ENCODE measurements around the gene CEMIP. TPM values are rescaled to one million over a fixed set of nuclear protein-coding genes. Genes with fewer than 3 reads are reported as not detected.

CEMIP gene
- total RNA-seq, 1 donor from 2014 or later, result 5.3 TPM

DNA sequence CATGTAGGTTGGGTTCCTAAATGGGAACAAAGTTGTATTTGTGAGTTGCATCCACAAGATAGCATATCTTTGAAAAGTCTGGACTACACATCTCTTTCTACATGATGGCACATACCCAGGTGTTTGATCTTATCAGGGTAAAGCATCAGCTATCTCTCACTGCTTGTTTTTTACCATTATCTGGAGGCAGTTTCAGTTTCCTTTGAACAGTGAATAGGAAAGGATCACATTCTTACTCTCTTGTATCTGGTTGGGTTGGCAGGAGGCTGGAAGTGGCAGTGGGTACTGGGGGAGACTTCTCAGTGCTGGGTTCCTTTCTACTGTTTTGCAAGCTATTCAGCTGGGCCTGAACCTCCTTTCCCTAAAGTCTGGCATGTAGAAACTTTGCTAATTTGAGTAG, 4.1 kb downstream of the CEMIP start:
- Histone ChIP-seq H3K27me3 (ENCODE audit: control insufficient read depth, insufficient read depth, low read length) (no peaks in the 10 kb centered on the region), H3K36me3 (ENCODE audit: control insufficient read depth, insufficient read depth, low read length) (no peaks in the 10 kb centered on the region), H3K4me3 (ENCODE audit: low read depth, low read length) (no peak overlapping the region)
- no peak for FAIRE-seq
- no peak for DNase-seq (ENCODE audit: low read depth)
- TF ChIP-seq, protein P1, sequence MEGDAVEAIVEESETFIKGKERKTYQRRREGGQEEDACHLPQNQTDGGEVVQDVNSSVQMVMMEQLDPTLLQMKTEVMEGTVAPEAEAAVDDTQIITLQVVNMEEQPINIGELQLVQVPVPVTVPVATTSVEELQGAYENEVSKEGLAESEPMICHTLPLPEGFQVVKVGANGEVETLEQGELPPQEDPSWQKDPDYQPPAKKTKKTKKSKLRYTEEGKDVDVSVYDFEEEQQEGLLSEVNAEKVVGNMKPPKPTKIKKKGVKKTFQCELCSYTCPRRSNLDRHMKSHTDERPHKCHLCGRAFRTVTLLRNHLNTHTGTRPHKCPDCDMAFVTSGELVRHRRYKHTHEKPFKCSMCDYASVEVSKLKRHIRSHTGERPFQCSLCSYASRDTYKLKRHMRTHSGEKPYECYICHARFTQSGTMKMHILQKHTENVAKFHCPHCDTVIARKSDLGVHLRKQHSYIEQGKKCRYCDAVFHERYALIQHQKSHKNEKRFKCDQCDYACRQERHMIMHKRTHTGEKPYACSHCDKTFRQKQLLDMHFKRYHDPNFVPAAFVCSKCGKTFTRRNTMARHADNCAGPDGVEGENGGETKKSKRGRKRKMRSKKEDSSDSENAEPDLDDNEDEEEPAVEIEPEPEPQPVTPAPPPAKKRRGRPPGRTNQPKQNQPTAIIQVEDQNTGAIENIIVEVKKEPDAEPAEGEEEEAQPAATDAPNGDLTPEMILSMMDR (IDR thresholded peaks at IDR 0.05; ENCODE audit: insufficient read depth, low read length, severe bottlenecking), result no peak

DNA sequence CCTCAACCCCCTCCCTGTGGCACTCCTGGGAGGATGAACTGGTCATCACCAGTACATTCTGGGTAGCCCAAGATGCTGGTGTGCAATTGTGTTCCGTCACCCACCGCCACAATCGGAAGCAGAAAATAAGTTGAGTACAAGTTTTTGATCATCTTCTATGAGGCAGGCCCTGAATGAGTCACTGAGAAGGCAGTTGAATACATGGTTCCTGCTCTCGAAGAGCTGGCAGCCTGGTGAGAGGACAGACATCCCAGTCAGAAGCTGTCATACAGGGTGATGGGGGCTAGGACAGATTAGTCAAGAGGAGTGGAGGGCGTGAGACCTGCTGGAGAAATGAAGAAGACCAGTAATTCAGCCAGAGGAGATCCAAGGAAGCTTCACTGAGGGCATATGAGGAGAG, 6.2 kb downstream of the CEMIP start:
- FAIRE-seq, result no peak
- TF ChIP-seq, protein P1 (IDR thresholded peaks at IDR 0.05; ENCODE audit: insufficient read depth, low read length, severe bottlenecking), result no peak
- Histone ChIP-seq H3K27me3 (ENCODE audit: control insufficient read depth, insufficient read depth, low read length) (no peaks in the 10 kb centered on the region), H3K36me3 (ENCODE audit: control insufficient read depth, insufficient read depth, low read length) (no peaks in the 10 kb centered on the region), H3K4me3 (ENCODE audit: low read depth, low read length) (no peak overlapping the region)
- DNase-seq (ENCODE audit: low read depth), result peak; percentile 16

DNA sequence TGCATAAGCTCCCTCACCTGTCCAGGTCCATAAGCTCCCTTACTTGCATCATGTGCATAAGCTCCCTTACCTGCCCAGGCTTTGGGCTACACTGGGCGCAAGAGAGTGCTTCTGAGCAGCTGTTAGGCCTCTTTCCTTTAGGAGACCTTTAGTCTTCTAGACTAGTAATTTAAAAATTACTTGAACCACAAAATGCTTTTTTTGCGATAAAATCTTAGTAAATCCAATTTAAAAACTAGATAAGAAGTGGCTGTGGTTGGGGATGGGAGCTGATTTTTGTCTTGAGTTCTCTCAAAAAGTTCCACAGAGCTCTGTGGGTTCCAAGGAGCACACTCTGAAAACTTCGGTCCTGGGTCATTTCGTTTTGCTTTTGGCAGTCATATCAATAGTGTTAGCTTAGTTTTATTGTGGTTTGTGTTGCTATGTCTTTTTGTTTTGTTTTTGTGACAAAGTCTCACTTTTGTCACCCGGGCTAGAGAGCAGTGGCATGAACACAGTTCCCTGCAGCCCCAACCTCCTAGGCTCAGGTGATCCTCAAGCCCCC, 6.7 kb downstream of the CEMIP start:
- Histone ChIP-seq H3K27me3 (ENCODE audit: control insufficient read depth, insufficient read depth, low read length) (no peaks in the 10 kb centered on the region), H3K36me3 (ENCODE audit: control insufficient read depth, insufficient read depth, low read length) (no peaks in the 10 kb centered on the region), H3K4me3 (ENCODE audit: low read depth, low read length) (no peak overlapping the region)
- DNase-seq (ENCODE audit: low read depth) (no peak), FAIRE-seq (no peak)
- TF ChIP-seq, protein P1 (IDR thresholded peaks at IDR 0.05; ENCODE audit: insufficient read depth, low read length, severe bottlenecking), result no peak

DNA sequence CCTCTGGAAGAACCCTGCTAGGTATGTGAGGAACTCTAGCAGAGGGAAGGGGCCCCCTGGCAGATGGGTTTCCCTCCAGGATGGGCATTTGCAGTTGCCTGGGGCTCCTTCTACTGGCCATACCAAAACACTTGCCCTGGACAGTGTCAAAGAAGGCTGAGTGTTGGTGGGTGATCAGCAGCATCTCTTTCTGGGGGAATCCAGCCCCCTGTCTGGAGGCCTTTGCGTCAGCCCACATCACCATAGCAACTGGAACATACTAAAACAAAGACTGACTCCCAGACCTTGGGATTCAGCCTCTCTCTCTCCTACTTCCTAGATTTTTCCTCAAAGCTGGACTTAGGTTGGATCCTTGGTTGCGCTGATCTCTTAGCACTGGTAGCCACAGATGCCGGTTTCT, 8.1 kb downstream of the CEMIP start:
- H3K27me3 ChIP-seq (ENCODE audit: control insufficient read depth, insufficient read depth, low read length), result no peaks in the 10 kb centered on the region
- TF ChIP-seq, protein P1 (IDR thresholded peaks at IDR 0.05; ENCODE audit: insufficient read depth, low read length, severe bottlenecking), result no peak
- peak; percentile 43 for FAIRE-seq
- H3K36me3 ChIP-seq (ENCODE audit: control insufficient read depth, insufficient read depth, low read length), result no peaks in the 10 kb centered on the region
- H3K4me3 ChIP-seq (ENCODE audit: low read depth, low read length), result no peak overlapping the region
- DNase-seq (ENCODE audit: low read depth), result no peak

DNA sequence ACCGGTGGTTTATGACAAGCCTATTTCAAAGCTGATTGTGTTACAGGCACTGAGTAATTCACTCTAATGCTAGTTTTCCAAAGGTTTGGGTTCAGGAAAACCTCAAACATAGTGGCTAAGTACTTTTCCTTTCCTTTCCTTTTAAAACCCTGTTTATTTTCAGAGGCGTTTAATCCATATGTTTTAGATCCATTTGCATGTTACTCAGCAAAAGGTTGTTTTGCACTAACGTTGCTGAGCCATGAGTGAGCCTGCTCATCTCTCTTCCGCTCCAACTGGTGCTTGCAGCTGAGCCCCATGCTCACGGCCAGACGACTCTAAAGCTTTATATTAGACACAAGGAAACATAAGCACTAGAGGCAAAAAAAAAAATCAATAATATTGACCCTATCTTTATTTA, 9.4 kb downstream of the CEMIP start:
- no peaks in the 10 kb centered on the region for H3K27me3 ChIP-seq (ENCODE audit: control insufficient read depth, insufficient read depth, low read length)
- H3K36me3 ChIP-seq (ENCODE audit: control insufficient read depth, insufficient read depth, low read length), result no peaks in the 10 kb centered on the region
- H3K4me3 ChIP-seq (ENCODE audit: low read depth, low read length), result no peak overlapping the region
- TF ChIP-seq, protein P1 (IDR thresholded peaks at IDR 0.05; ENCODE audit: insufficient read depth, low read length, severe bottlenecking), result no peak
- no peak for DNase-seq (ENCODE audit: low read depth)
- no peak for FAIRE-seq

DNA sequence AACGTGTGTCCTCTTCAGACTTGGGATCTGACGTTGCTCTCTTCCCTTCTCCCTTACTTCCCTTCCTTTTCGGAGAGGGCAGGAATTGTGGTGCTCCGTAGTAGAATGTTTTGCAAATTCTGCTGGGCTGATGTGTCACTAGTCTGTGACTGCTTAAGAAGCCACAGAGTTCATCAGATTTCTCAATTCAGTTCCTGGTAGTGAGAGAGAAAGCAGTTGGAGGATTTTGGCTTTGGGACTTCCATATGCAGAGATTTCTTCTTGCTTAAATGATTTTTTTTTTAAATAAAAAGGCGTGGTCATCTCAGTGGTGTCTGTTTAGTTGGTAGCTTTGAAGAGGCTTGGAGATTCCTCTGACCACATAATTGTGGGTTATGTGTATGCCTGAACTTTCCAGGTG, 10.1 kb downstream of the CEMIP start:
- no peaks in the 10 kb centered on the region for H3K27me3 ChIP-seq (ENCODE audit: control insufficient read depth, insufficient read depth, low read length)
- no peaks in the 10 kb centered on the region for H3K36me3 ChIP-seq (ENCODE audit: control insufficient read depth, insufficient read depth, low read length)
- no peak for FAIRE-seq
- DNase-seq (ENCODE audit: low read depth), result peak; percentile 40
- TF ChIP-seq, protein P1 (IDR thresholded peaks at IDR 0.05; ENCODE audit: insufficient read depth, low read length, severe bottlenecking), result no peak
- H3K4me3 ChIP-seq (ENCODE audit: low read depth, low read length), result no peak overlapping the region

Data from bronchial epithelial cell (primary cell).